GOT3 (cell line): ENCODE measurements around the gene TTC34.
"Not testable (repeated sequence)": the region's sequence is repeated elsewhere in the genome, so short reads cannot be mapped to it uniquely, and the experiment has no call there.

ENCODE experiments used
- DNase-seq: peaks from one replicate; lab custom pipeline; 2025; ENCODE audit warnings: mixed read lengths; lab: John Stamatoyannopoulos, UW

TTC34 gene

GRCh38 chr1:2811533-2811918, 10.0 kb upstream of the TTC34 start:
- DNase-seq: no peak

DNA sequence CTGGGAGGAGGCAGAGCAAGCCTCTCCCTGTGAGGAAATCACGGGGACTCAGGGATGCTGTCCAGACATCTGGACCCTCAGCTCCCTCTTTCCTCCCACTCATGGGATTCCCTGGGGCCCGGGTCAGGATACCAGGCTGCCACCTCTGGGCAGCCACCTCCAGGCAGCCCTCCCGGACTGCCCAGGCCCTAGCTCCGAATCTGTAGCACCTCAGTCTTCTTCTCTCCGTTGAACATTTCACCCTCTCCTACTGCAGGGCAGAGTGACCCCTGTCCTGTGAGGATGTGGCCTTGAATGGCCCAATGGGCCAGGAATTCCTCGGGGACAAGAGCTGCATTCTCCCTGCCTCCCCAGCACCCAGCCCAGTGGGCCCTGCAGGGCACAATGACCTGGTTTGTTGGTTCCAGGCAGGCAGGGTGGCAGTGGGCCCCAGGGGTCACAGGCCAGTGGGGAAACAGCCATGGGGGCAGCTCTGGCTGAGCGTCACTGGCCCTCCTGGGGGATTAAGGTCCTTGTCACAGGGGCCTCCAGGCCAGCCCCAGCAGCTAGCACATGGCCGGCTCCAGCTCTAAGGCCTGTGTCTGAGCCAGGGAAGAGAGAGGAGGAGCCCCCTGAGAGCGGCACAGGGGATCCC, 9.5 kb upstream of the TTC34 start:
- no peak for DNase-seq

- DNase-seq: no peak
These were observed 8.8 kb upstream of the TTC34 start for GRCh38 chr1:2810281-2810680.

DNA sequence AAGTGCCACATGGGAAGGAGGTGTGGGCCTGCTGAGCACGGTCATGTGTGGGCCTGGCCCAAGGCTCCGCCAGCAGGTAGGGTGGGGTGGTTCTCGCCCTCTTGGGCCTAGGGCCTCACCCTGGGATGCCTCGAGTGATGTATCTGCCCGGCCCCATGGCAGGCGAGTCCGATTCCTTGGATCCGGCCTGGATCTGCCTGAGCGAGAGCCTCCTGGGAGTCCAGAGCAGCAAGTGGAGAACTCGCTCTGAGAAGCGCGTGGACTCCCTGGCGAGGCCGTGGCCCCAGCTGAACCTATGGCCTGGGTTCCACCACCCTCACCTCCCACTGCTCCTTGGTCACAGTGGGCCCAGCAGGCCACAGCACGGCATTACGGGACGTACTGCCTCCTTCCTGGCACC, 8.2 kb upstream of the TTC34 start:
- DNase-seq: no peak

DNA sequence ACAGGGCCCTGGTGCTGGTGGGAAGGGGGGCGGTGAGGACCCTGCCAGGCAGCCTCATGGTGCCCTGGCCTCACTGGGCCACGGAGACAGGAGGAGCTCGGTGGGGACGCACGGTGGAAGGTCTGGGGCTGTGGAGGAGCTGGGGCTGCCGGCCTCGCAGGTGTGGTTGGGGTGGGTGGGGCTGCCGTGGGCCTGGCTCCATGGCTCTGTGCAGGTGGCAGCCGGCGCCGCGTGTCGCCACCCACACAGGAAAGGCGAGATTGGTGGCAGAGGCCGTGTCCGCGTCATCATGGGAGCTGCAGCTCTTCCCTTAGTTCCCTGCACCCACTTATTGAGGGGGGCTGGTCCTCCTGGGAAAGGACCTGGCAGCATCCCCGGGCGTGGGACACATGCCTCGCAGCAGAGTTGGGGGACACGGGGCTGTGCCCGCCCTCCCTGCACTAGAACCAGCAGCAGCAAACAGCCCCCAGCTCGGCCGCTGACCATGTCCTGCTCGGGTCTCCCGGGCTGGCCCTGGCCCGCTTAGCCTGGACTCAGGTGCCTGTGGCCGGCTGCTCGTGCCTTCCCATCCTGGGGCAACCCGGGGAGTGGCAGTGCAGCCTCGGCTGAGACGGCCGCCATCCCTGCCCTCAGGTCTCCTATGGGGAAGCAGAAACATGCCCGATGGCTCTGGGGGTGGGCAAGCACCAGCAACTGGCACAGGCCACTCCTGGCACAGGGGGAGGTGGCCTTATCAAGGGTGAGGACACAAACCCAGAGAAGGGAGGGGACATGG, 7.5 kb upstream of the TTC34 start:
- DNase-seq: no peak

- no peak for DNase-seq
These were observed 6.9 kb upstream of the TTC34 start for GRCh38 chr1:2808386-2808705.

DNA sequence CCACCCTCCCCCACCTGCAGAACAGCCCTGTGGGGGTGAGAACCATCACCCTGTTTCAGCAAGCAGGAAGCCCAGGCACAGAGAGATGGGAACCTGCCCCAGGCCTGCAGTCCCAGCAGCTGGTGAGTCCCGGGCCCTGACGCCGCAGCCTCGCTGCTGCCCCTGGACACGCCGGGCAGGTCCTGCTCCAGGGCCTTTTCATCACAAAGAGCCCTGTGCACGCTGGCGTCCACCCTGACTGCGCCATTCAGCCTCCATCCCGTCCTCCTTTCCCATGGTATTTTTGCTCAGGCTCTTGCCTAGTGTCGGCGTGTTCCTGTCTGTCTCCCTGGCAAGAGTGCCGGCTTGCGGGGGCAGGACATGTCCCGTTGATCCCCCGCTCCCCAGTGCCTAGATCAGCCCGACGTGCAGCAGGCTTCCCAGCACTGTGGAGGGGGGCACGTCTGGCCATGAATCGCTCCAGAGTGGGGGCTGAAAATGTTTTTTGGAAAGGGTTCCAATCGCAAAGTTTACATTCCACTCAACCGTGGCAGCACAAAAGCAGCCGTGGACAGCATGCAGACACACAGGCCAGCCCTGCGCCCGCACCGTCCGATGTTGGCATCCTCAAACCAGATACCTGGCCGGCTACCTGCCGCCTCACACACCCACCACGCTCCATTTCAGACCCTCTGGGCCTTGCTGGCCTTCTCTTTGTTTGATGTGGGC, 6.3 kb upstream of the TTC34 start:
- no peak for DNase-seq

GRCh38 chr1:2807036-2807435, 5.5 kb upstream of the TTC34 start:
- DNase-seq: no peak

- no peak for DNase-seq
These were observed 5.1 kb upstream of the TTC34 start for GRCh38 chr1:2806591-2806990.

GRCh38 chr1:2805801-2806430, 4.4 kb upstream of the TTC34 start:
- no peak for DNase-seq

GRCh38 chr1:2804628-2805351, 3.3 kb upstream of the TTC34 start:
- DNase-seq: no peak

DNA sequence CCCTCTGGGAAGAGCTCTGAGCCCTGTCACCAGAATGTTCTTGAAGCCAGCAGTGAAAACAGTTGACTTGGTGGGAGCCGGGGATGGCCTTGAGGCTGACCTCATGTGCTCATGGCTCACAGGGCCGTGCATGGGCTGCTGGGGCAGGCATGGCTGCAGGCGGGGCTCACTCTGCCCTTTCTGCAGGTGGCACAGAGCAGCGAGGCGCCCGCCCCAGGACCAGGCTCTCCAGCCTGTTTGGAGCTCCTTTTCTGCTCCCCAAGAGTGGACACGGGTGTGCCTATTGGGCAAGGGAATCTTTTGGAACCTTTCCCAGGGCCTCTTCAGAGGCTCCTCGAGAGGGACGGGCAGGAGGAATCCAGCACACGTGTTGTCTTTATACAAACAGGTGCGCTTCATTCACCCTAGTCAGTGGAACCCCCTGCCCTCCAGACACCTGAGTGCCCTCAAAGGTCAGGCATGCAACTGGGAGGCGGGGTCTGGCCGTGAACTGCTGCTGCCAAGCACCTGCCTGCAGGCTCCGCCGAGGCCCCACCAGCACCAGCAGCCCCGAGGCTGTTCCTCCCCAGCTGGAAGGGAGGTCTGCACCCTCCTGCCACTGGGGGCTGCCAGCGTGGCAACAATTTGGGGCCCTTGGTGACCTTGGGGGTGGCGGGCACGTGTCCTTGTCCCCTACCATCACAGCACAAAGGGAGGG, 2.6 kb upstream of the TTC34 start:
- no peak for DNase-seq

GRCh38 chr1:2803086-2803930, 1.8 kb upstream of the TTC34 start:
- no peak for DNase-seq

DNA sequence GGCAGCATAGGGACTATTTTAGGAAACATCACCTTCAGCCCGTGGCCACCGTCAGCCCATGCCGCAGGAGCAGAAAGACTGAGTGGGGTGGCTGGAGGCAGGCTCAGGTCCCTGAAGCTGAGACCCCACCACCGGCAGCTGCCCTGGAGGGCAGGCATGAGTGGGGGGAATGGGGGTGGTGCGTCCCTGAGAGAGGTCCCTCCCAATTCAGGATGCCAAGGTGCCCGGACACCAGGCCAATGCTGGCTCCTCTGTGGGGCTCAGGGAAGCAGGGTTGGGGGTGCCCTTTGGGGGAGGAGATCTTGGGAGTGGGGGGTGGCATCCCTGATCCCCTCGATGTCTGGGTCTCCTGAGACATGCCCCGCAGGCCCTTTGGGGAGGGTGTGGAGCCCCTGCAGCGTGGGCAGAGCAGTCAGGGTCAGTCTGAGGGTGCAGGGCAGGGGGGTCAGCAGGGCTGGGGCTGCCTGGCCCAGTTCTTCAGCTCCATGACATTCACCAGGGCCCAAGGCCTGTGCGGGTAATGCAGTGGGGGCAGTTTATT, 998 bp upstream of the TTC34 start:
- DNase-seq: no peak

DNA sequence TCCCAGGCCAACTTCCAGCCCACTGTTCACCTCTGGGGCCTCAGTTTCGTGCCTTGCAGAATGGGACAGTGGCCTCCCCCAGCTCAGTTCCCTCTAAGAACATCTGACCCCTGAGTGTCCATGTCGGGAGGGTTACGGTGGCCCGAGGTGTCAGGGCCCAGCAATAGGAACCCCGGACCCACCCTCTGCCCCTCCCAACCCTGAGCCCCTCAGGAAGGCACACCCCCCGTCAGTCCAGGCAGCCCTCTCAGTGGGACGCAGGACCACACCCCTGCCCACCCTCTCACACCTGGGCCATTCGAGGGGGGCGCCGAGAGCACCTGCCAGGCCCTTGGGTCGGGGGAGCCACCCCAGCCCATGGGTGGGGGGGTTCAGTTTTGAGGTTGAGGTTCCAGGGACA, 447 bp downstream of the TTC34 start:
- DNase-seq: no peak

DNA sequence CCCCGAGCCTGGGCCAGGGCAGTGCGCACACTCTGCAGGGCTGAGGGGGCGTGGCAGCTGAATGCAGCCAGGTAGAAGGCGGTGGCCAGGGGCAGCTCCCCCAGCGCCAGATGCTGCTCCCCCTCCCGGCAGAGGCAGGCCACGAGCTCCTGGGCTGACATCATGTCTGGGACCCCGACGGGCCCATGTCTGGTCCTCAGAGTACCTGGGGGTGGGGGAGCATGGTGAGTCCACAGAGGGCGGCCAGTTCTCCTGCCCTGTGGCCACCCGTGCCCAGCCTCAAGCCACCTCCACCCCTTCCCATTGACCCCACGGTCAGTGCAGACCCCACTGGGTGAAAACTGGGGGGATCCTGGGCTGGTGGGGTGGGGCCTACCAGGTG, 838 bp downstream of the TTC34 start:
- DNase-seq: no peak

DNA sequence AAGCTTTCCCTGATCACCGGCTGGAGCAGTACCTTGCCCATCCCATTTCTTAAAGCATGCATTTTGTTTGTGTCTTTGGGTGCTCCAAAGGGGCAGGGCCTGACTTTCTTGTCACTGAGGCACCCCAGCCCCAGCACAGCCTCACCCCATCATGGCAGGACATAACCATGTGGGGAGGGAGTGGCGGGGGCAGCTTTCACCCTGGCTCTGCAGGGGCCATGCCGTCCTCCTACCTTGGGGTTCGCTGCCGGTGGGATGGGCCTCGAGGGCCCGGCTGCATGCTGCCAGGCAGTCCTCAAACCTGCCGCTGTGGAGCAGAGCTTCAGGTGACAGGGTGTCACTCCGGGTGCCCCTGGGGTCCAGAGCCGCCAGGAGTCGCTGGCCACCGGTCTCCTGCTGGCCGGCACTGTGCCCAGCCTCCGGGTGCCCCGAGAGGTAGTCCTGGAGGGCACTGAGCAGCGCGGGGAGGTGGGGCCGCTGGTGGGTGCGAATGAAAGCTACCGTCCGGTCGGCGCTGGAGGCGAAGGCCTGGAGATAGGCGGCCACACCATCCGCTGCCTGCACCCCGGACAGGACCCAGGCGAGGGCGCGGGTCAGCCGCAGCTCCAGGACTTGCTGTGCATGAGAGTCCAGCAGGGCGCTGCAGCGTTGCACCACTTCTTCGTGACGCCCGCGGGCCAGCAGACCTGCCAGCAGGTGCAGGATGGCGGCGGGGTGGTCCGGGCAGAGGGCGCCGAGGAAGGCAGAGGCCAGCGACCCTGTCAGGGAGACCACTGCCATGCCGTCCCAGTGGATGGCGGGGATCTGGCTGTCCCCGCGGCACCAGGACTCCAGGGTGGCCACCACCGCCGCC, 1.5 kb downstream of the TTC34 start:
- no peak for DNase-seq

- not testable (repeated sequence) for DNase-seq
These were observed 2.5 kb downstream of the TTC34 start for GRCh38 chr1:2798958-2799357.

- DNase-seq: no peak
These were observed 3.8 kb downstream of the TTC34 start for GRCh38 chr1:2797741-2798016.
